ENCODE data around the gene ARMC2.
A peak's percentile ranks its signal among the peaks of the same experiment; 100 is the strongest.

GRCh38 chr6:108835218-108835850 lies 12.9 kb upstream of the ARMC2 start:
- peak; percentile 93 for TF ChIP-seq CTCF (IDR thresholded peaks at IDR 0.05)
- no peak for TF ChIP-seq EP300 (IDR thresholded peaks at IDR 0.05; ENCODE audit: borderline replicate concordance in 1 of 2, low read depth in 1 of 2, low read length in 1 of 2)
- TF ChIP-seq SMC3 (IDR thresholded peaks at IDR 0.05; ENCODE audit: low read depth, low read length): peak; percentile 98
- no peak for TF ChIP-seq NRF1 (IDR thresholded peaks at IDR 0.05; ENCODE audit: low read depth, low read length)
- TF ChIP-seq TAF1 (IDR thresholded peaks at IDR 0.05; ENCODE audit: borderline replicate concordance, low read depth, low read length): no peak
- TF ChIP-seq RAD21 (IDR thresholded peaks at IDR 0.05; ENCODE audit: low read length): peak; percentile 91
